K562 (cell line): ENCODE results near the gene PFKP. TPM values are rescaled to one million over a fixed set of nuclear protein-coding genes. Genes with fewer than 3 reads are reported as not detected.

Experiments used
- CBX5 ChIP-seq: IDR thresholded peaks from 2 replicates; pipeline ENCODE4 v1.6.1; 2014; ENCODE audit warnings: low read depth, borderline replicate concordance
- E2F4 ChIP-seq: sonication (generic); formaldehyde crosslinking; IDR thresholded peaks from 2 replicates; pipeline ENCODE4 v1.8.0; 2022; ENCODE audit warnings: mild to moderate bottlenecking, low read depth, missing genetic modification reagents
- FIP1L1 ChIP-seq: fragments of 200-400 bp; formaldehyde crosslinking; IDR thresholded peaks from 2 replicates; pipeline ENCODE4 v1.6.1; 2018; ENCODE audit warnings: mild to moderate bottlenecking, low read depth, low read length; ENCODE audit not compliant: poor library complexity, severe bottlenecking
- GABPB1 ChIP-seq: sonication (generic); formaldehyde crosslinking; IDR thresholded peaks from 2 replicates; pipeline ENCODE4 v1.8.0; 2022; ENCODE audit warnings: mild to moderate bottlenecking, missing genetic modification reagents
- MLLT1 ChIP-seq, 2 experiments: fragments of 450-650 bp; IDR thresholded peaks; 2 replicates each; pipeline ENCODE4 v1.6.1; 2016
- POLR2AphosphoS5 ChIP-seq: IDR thresholded peaks from 2 replicates; pipeline ENCODE4 v1.6.1; 2011; ENCODE audit warnings: mild to moderate bottlenecking, low read depth, low read length, moderate library complexity; ENCODE audit not compliant: control insufficient read depth, insufficient read depth
- RB1 ChIP-seq: fragments of 450-650 bp; IDR thresholded peaks from 2 replicates; pipeline ENCODE4 v1.6.1; 2017; ENCODE audit warnings: low read depth, mild to moderate bottlenecking
- RBBP5 ChIP-seq: fragments of 200-600 bp; sonication (generic); IDR thresholded peaks from 2 replicates; pipeline ENCODE4 v1.6.1; 2012; ENCODE audit warnings: borderline replicate concordance, mild to moderate bottlenecking, low read length, control low read depth, inconsistent platforms; ENCODE audit not compliant: insufficient read depth, poor library complexity, severe bottlenecking
- RERE ChIP-seq: sonication (generic); formaldehyde crosslinking; IDR thresholded peaks from 2 replicates; pipeline ENCODE4 v1.8.0; 2023; ENCODE audit warnings: missing genetic modification reagents, mild to moderate bottlenecking, borderline replicate concordance
- YY1 ChIP-seq, 3 experiments: IDR thresholded peaks; 2 replicates each; pipeline ENCODE4 v1.6.1; 2011; ENCODE audit warnings: low read length in 2 of 3, mild to moderate bottlenecking in 2 of 3, moderate library complexity in 2 of 3, borderline replicate concordance in 1 of 3, control low read depth in 1 of 3, low read depth in 1 of 3; ENCODE audit not compliant: insufficient read depth in 3 of 3, insufficient replicate concordance in 2 of 3, control insufficient read depth in 1 of 3, insufficient read length in 1 of 3; ENCODE audit errors: extremely low read depth in 1 of 3
- polyA plus RNA-seq, 8 experiments: library from polyadenylated mRNA; depleted of rRNA in 4 of 8; stranded (reverse) in 5 of 8; unstranded in 3 of 8; fragments of >200 nt; fragmentation: Nextera tagmentation in 2 of 8; fragmentation: Illumina TruSeq in 1 of 8; extraction: Ambion mirVana in 2 of 8; extraction: Trizol in 1 of 8; gene quantifications; 2 replicates each; pipeline versions ENCODE4 v1.2.1 to v1.2.3, GENCODE V29; 2011 to 2014; ENCODE audit warnings: inconsistent platforms in 1 of 8, missing spikeins in 1 of 8
- total RNA-seq, 7 experiments: library from RNA; depleted of rRNA in 6 of 7; stranded (reverse); fragments of >200 nt in 6 of 7; fragmentation: Illumina TruSeq in 2 of 7; extraction: Trizol in 2 of 7; gene quantifications; 2 replicates each; pipeline versions ENCODE4 v1.2.1 to v1.2.3, GENCODE V29; 2011 to 2021; ENCODE audit warnings: low replicate concordance in 1 of 7

Gene PFKP
- total and polyA plus RNA-seq, 9 of the 15 experiments (the other 6 are each of a cell fraction or from before 2014, with no cell fraction given) = 23.5 to 116 (median 62.1) TPM

- TF ChIP-seq MLLT1 (IDR thresholded peaks at IDR 0.05) (peak in 1 of 2 experiments; percentile 38; a peak in 1 of 4 replicates), E2F4 (no peak), FIP1L1 (peak; percentile 77), RERE (no peak), RBBP5 (peak; percentile 69), YY1 (IDR thresholded peaks at IDR 0.05; ENCODE audit: borderline replicate concordance in 1 of 3, control insufficient read depth in 1 of 3, extremely low read depth in 1 of 3, insufficient read depth in 3 of 3, insufficient read length in 1 of 3, insufficient replicate concordance in 2 of 3, low read depth in 1 of 3, low read length in 2 of 3) (peak; percentile 34 to 84 (median 52)), GABPB1 (CRISPR knock-in tag) (peak; percentile 44; the same call in 1 of the 2 replicates), RB1 (peak; percentile 45; the same call in 1 of the 2 replicates), POLR2AphosphoS5 (0 out of 2 replicates have a peak, but pooled peaks have one; percentile 13), CBX5 (no peak)
These were observed 1.0 kb downstream of the PFKP start (continued) for GRCh38 chr10:3068201-3068967.
